LHCN-M2 (cell line): Measurements from ENCODE around the gene MTIF2. TPM values are rescaled to one million over a fixed set of nuclear protein-coding genes. Genes with fewer than 3 reads are reported as not detected.
A peak's percentile ranks its signal among the peaks of the same experiment; 100 is the strongest.
"Not testable (repeated sequence)": the region's sequence is repeated elsewhere in the genome, so short reads cannot be mapped to it uniquely, and the experiment has no call there.

Source experiments
- DNase-seq: peaks from one replicate; pipeline ENCODE4 v3.0.0-alpha.2; 2012; ENCODE audit warnings: low read depth
- total RNA-seq: library from RNA; depleted of rRNA; stranded (reverse); fragments of >200 nt; gene quantifications from 2 replicates; pipeline ENCODE4 v1.2.3, GENCODE V29; 2014

Gene MTIF2
- total RNA-seq, 1 experiment from 2014 or later, result 30.1 TPM

DNA sequence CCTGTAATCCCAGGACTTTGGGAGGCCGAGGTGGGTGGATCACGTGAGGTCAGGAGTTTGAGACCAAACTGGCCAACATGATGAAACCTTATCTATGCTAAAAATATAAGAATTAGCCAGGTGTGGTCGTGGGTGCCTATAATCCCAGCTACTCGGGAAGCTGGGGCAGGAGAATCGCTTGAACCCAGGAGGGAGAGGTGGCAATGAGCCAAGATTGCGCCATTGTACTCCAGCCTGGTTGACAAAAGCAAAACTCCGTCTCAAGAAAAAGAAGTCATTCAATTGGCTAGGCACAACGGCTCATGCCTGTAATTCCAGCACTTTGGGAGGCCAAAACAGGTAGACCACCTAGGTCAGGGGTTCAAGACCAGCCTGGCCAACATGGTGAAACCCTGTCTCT is 27.4 kb downstream of the MTIF2 start:
- not testable (repeated sequence) for DNase-seq

DNA sequence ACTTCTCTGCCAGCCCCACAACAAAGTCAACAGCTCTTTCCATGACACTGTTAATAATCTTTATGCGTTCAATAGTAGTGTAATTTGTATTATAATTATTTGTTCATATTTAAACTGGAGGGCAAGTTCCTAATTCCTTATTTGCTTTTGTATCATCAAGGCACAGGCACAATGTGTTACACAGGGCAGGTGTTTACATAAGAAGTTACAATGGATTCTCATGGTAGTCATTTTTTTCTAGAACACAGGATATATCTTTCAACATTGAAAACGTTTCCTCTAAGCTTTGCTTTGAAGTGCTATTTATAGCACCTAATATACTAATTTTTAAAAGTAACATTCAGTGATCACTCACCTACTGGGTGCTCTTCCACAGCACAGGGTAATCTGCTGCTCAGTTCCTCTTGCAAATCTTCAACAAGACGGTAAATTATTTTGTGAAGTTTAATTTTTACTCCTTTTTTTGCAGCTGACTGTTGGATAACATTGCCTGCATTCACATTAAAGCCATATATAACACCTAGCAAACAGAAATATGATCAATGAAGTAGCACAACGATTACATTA is 29.3 kb downstream of the MTIF2 start:
- no peak for DNase-seq

- no peak for DNase-seq
Measured at GRCh38 chr2:55236992-55237543, 32.0 kb downstream of the MTIF2 start.

- no peak for DNase-seq
Measured at GRCh38 chr2:55235724-55236538, 33.1 kb downstream of the MTIF2 start.

GRCh38 chr2:55233658-55233940 is 35.4 kb downstream of the MTIF2 start:
- no peak for DNase-seq

DNA sequence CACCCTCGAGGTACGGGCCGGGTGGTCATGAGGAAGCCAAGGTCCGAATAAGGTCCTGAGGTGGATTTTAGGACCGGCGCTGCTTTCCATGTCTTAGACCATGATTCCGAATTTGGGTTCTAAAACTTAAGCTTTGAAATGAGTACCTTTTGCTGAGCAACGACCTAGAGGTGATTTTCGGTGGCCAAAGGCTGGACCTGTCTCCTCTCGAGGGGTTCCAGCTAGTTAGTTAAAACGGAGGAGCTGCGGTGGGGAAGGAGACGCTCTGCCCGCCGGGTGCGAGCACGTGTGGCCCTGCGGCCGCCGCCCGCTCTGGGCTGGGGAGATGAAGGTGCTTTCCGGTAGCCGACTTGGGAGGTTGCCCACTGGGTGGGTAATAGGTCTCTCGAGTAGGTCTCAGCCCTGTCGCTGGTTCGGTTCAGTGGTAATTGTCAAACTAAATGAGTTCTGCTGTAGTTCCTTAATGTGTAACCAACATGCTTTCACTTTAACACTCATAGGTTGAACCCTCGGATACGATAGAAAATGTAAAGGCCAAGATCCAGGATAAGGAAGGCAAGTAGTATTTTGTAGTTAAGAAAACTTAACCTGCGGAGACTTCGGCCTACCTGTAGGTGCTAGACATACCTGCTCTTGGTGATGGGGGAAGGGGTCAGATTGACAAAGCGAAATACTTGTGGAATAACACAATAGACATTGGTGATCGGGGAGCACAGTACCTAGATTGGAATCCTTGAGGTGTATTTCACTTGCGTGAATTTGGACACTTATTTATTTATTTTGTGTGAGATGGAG is 36.0 kb downstream of the MTIF2 start:
- peak; percentile 15 for DNase-seq

DNA sequence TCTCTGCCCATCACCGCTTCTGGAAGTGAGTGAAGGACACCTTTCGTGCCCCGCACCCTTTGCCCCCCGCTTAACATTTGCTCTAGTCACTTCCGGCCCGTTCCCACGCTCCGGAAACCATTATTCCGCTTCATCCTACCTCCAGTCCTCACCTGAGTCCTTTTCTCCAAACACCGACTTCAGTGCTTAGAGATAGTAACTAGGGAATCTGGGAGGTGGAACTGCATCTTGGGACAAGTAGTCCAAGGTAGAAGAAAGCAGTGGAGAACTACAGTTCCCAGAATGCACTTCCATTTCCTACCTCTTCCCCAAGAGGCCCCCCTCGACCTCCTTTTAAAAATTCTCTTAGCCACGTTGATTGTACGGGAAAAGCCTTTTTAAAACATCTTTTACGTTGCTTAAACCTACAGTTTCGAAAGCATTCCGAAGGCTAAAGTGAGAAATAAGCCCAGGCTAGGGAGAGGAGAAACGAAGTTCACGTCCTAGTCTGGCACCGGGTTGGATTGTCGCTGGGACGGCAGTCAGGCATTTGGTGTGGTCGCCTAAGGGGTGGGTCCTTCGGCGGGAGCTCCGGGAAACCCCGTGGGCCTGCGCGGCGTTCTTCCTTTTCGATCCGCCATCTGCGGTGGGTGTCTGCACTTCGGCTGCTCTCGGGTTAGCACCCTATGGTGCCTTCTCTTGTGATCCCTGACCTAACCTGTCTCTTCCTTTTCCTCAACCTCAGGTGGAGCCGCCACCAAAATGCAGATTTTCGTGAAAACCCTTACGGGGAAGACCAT is 36.8 kb downstream of the MTIF2 start, which contains the start of the genes CLHC1 and RPS27A:
Gene CLHC1 (minus strand): TSS at position 210 of the 779 bp plus-strand sequence. CDS start 9,882 bp downstream, outside the sequence.
Gene RPS27A (plus strand): TSS at position 605 of the 779 bp plus-strand sequence. CDS start 137 bp downstream, at position 742.
- DNase-seq, result peak; percentile 93

DNA sequence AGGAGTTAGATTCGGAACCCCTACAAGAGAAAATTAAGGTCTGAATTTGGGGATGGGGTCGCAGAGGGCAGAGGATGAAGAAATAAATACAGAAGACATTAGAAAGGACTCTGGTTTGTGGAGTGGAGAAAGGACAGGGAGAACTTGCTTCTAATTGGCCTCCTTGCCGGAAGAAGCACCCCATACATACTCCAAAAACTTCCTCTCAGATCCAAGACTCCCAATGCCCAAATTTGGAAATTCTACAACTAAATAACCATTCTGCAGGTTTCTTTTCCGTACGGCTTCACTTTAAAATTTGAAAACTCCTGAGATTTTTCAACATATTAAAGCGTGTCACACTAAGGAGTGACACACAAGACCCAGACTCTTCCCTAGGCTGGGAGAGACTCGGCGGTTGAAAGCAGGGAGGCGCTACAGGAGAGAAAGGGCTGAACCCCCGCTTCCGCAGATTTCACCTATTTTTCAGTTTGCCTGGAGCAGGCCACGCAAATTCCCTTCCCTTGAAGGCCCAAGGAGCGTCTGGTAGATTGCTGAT is 37.4 kb downstream of the MTIF2 start:
- DNase-seq, result peak; percentile 30

DNA sequence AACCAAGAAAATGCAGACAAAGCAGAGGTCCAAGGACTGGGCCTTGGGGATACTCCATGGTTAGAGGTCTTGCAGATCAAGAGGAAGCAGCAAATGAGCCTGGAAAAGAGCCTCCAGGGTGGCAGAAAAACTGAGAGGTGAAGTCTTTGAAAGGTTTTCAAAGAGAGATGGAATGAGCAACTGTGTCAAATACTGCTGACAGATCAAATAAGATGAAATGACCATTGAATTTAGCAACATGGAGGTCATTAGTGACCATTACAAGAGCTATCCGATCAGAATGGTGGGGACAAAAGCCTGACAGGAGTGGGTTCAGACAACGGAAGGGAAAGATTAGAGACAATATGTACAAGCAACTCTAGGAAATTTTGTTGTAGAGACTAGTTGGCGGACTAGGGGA is 38.5 kb downstream of the MTIF2 start:
- no peak for DNase-seq

- DNase-seq, result no peak
Measured at GRCh38 chr2:55229221-55229620, 39.8 kb downstream of the MTIF2 start.

DNA sequence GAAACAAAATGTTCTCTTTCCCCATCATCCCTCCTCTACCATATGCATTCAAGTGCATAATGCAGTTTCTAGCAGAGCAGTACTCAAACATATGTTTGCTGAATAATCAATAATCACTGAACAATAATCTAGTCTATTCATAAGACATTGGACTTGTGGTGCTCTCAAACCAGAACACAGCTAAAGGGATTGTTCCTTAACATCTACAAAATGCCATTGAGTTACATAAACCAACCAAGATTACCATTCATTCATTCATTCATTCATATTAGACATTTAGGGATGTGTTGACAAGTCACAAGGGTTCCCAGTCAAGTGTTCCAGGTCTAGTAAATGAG is 40.8 kb downstream of the MTIF2 start:
- no peak for DNase-seq

DNA sequence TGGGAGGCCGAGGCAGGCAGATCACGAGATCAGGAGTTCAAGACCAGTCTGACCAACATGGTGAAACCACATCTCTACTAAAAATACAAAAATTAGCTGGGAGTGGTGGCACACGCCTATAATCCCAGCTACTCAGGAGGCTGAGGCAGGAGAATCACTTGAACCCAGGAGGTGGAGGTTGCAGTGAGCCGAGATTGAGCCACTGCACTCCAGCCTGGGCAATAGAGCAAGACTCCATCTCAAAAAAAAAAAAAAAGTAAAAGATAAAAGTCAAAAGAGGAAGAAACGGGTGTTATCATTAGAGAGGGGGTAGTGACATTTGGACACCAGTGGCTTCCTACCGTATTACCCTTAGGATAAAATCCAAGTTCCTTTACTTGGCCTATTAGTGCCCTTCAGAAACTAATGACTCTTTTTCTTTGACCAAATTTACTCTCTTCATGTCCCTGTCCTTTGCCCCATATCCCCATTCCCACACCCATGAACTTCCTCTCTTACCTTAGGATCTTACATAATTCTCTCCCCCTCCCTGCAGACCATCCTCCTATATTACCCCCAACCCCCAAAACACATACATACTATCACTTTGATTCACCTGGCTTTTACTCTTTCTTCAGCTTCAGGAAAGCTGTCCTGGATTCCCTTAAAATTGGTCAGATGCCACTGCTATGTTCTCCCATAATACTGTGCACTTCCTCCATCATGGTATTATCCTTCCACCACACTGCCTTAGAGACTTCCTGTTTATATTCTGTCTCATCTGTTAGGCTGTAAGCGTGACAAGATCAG is 41.4 kb downstream of the MTIF2 start:
- DNase-seq, result peak; percentile 19

DNA sequence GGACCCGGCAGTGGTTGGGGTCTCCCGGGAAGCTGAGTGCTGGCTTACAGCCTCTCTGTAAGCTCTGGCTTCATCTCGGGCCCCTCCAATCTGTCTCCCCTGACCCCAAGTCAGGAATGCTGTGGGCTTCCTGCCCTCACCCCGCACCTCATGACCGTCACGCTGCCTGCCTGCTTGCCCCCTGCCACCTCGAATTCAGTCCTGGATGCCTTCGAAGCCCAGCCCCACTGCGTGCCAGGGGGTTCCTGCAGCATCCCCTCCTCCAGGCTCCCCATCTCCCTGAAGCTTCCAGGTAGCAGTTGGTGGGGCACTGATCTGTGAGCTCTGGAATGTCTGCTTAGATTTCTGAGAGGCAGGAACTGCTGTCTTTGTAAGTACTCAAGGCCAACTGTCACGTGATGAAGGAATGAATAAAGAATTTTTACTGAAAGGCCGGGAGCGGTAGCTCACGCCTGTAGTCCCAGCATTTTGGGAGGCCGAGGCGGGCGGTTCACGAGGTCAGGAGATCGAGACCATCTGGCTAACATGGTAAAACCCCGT is 43.5 kb downstream of the MTIF2 start:
- DNase-seq, result no peak

DNA sequence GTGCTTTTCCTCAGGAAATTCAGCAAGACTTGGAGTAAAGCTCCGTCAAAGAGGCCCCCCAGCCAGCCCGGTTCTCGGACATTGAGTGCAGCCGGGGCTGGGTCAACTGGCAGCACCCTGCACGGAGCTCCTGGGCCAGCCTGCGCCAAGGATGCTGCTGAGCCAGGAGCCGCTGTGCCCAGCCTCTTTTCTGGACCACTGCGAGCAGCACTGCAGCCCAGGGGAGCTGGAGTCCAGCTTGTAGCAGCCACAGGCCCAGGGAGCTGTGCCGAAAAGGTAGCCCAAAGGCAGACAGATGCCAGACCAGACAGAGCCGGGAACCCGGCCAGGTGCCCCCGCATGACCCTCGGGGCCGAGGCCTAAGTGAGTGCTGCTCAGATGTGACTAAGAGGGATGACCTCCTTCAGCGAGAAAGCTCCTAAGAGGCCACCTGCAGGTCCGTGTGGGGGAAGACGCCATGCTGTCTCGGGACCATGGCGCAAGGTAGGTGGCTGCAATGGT is 44.2 kb downstream of the MTIF2 start:
- no peak for DNase-seq

GRCh38 chr2:55223958-55224760 is 44.9 kb downstream of the MTIF2 start:
- no peak for DNase-seq

DNA sequence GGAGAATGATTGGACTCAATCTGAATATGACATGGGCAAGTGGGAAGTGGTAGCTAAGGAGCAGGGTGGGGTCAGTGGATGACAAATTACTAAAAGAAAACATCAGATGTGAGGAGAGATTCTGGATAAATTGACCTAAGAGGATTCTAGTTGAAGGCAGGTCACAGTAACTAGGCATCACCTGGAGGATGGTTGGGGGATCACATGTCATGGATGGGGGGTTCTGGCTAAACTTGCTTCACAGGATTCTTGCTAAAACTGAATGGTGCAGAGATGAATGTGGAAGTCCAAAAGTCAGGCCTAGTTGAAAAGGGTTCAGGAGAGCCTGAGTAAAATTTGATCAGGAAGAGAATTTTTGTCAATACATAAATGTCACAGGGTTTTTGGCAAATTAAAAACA is 55.2 kb downstream of the MTIF2 start:
- DNase-seq, result no peak

- no peak for DNase-seq
Measured at GRCh38 chr2:55204950-55205349, 64.1 kb downstream of the MTIF2 start.

- no peak for DNase-seq
Measured at GRCh38 chr2:55204536-55204935, 64.5 kb downstream of the MTIF2 start.

GRCh38 chr2:55200416-55200815 is 68.6 kb downstream of the MTIF2 start:
- DNase-seq, result no peak
